ENCODE measurements around the gene LOXHD1.

DNA sequence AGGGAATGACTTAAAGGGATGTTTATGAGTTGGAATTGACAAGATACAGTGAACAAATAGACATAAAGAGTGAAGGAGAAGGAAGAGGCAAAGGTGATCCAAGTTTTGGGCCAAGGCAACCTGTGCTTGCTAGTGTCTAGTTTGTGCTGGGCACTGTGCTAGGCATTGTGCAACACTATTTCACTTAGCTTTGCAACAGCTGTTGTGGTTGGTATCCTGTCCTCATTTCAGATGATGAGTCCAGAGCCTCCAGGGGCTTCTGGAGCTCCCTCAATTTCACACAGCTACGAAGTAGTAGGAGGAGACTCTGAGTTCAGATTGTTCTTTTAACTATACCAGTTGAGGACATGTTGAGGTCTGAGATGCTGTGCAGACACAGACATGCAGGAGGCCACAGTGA is 18.1 kb upstream of the LOXHD1 start:
- TF ChIP-seq SP1 (IDR thresholded peaks at IDR 0.05), result no peak
- no peak for TF ChIP-seq FOXA1 (IDR thresholded peaks at IDR 0.05)
- TF ChIP-seq ARNT (IDR thresholded peaks at IDR 0.05), result no peak
- TF ChIP-seq BHLHE40 (IDR thresholded peaks at IDR 0.05; ENCODE audit: borderline replicate concordance), result no peak
- no peak for TF ChIP-seq SUZ12 (IDR thresholded peaks at IDR 0.05)

All from HEK293T (cell line).